HuH-7.5 (cell line): ENCODE measurements around the gene RIOK1.
"Not testable (repeated sequence)": the region's sequence is repeated elsewhere in the genome, so short reads cannot be mapped to it uniquely, and the experiment has no call there.

Experiments used
- DNase-seq: peaks from one replicate; pipeline ENCODE4 v3.0.0; 2011; ENCODE audit warnings: low spot score

RIOK1 gene

DNA sequence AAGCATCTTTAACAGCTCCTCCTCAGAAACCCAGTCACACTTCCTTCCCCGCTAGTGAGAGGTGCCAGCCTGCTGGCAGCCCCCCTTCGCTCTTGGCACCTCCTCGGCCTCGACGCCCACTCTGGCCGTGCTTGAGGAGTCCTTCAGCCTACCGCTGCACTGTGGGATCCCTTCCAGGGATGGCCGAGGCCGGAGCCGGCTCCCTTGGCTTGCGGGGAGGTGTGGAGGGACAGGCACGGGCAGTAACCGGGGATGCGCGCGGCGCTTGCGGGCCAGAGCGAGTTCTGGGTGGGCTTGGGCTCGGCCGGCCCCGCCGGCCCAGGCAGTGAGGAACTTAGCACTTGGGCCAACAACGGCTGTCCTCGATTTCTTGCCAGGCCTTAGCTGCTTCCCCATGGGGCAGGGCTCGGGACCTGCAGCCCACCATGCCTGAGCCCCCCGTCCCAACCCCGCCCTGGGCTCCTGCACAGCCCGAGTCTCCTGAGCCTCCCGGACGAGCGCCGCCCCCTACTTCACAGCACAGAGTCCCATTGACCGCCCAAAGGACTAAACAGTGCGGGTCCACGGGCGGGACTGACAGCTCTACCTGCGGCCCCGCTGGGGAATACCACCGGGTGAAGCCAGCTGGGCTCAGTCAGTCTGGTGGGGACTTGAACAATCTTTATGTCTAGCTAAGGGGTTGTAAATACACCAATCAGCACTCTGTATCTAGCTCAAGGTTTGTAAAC lies 51.6 kb downstream of the RIOK1 start:
- DNase-seq = no peak

DNA sequence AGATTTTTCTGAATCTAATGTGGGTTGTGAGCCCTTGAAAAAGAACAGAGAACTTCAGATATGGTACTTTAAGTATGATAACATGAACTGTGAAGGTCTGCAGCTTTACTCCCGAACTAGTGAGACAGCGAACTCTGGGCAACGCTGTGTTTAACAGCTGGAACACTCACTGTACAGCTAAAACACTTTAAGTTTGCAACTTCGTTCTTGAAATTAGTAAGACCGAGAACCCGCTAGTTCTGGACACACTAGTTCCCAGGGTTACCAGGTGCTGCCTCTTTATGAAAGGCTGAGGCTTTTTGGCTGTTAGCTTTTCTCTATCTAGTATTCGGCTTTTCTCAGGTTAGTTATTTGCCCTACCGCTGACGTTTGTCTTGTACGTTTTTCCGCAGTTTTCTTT lies 52.9 kb downstream of the RIOK1 start:
- DNase-seq = no peak

DNA sequence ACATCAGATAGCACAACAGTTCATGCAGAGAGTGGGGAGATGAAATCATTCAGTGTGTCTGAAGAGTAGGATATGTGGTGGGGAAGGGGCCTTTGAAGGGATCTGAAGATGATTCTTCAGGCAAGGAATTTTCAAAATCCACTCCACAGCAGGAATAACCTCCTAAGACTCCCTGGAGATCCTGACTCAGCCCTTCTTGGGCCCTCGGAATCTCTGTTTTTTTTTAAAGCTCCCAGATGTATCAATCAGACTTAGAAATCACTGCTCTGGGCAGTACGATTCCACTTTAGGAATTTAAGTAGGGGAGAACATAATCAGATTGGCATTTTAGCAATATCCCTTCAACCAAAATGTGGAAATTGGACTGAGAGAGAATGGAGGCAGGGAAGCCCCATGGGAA lies 55.5 kb downstream of the RIOK1 start:
- DNase-seq = no peak

DNA sequence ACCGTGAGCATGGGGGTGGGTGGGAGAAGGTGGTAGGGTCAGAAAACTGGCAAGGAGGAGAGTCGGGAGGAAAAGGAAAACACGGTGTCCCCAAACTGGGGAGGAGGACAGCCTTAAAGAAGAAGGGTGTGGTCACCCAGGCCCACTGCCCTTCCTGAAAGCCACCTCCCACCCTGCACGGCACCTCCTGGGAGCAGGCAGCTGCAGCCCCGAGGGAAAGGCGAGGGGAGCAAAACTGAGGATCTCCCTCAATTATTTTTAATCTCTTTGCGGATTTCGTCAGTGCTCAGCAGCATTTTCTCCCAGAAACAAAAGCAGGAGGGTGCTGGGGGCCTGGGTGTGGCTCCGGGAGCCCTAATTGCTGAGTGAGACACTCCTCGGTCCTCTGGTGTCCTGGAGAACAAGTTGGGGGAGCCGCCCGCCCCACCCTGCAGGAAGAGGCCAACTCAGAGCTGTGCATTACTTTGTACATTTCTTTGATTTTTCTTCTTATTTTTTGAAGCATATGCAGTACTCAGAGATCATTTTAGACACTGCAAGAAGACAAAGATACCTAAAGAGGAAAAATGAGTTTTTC lies 56.4 kb downstream of the RIOK1 start:
- DNase-seq = no peak

DNA sequence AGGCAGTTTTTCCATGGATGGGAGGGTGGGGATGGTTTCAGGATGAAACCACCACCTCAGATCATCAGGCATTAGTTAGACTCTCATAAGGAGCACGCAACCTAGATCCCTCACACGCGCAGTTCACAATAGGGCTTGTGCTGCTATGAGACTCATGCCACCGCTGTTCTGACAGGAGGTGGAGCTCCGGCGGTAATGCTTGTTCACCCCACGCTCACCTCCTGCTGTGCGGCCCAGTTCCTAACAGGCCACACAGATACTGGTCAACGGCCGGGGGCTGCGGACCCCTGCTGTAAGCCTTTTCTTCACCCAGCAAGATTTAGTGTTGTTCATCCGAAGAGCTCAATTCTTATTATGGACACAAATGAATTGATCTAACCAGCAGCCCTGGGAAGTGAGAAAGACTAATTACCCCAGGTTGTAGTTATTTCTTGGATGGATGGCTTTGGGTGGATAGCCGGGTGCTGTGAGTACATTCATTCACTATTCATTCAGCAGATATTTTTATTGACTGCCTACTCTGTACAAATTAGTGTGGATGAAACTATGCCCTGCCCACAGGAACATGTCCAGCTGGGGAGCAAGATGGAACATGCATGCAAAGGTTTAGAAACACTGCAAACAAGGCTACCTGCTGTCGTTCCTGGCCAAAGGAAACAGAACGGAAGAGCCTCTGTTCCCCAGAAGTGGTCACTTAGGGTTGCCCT lies 57.2 kb downstream of the RIOK1 start:
- no peak for DNase-seq

DNA sequence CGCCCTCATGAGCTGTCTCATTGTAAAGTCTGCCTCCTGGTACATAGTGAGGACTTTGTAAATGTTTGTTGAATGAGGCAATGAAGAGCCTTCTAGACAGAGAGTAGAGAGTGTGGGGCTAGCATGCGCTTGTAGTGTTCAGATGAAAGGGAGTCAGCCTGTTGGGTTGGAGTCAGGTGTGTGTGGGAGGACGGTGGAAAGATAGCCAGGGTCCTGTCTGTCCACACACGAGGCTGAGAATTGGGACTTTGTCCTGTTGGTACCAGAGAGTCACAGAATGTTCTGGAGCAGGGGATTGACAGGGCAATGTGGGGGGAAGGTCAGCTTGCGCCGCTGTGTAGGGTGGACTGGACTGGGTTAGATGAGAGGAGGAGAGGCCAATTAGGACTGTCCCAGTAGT lies 58.6 kb downstream of the RIOK1 start:
- DNase-seq = no peak

DNA sequence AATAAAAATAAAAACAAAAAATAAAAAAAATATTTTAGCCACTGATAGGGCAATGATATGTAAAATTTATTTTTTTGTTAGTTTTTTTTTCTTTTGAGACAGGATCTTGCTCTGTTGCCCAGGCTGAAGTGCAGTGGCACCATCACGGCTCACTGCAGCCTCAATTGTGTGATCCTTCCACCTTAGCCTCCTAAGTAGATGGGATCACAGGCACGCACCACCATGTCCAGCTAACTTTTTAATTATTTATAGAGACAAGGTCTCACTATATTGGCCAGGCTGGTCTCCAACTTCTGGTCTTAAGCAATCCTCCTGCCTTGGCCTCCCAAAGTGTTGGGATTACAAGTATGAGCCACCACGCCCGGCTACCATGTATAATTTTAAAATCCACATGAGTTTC lies 59.4 kb downstream of the RIOK1 start:
- DNase-seq = no peak

DNA sequence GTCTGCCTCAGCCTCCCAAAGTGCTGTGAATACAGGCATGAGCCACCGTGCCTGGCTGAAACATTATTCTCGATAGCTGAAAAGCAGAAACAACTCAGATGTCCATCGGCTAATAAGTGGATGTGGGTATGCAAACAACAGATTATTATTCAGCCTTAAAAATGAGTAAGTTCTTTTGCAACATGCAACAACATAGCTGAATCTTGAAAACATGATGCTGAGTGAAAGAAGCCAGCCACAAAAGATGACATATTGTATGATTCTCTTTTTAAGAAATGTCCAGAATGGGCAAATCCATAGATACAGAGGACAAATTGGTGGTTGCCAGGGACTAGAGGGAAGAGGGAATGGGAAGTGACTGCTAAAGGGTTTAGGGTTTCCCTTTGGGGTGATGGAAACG lies 61.7 kb downstream of the RIOK1 start:
- DNase-seq = no peak

DNA sequence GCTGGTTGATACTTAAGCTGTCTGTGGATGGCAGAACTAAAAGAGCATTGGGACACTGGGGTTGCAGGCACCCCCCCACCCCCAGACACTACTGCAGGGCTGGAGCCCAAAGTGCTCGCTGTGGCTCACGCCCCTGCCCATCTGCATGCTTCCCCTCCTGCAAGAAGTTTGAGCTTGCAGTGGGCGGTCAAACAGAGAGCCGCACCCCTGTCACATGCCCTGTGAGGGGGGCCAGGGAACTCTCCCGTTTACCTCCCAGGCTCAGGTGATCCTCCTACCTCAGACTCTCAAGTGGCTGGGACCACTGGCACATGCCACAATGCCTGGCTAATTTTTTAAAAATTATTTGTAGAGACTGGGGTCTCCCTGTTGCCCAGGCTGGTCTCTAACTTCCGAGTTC lies 63.3 kb downstream of the RIOK1 start:
- no peak for DNase-seq

DNA sequence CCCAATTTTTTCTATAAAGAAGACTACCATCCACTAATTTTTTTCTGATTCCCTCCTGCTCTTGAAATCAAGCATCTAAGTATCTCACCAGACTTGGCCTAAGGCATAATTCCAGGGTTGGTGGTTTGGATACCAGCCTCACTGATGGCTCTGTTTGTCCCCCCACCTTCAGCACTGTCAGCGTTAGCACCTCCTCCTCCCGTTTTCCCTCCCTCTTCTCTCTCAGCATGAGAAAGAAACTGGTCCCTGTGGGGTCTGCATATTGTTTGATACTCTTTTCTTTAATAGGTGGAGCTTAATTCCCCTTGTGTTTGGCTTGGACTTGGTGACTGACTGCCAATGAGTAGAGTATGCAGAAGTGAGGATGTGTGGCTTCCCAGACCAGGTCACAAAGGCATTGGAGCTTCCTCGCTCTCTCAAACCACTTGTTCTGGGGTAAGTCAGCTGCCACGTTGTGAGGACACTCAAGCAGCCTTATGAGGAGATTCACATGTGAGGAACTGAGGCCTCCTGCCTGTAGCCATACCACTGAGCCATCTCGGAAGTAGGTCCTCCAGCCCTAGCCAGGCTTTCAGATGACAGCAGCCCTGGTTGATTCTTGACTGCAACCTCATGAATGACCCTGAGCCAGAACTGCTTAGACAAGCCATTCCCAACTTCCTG lies 65.2 kb downstream of the RIOK1 start:
- no peak for DNase-seq

DNA sequence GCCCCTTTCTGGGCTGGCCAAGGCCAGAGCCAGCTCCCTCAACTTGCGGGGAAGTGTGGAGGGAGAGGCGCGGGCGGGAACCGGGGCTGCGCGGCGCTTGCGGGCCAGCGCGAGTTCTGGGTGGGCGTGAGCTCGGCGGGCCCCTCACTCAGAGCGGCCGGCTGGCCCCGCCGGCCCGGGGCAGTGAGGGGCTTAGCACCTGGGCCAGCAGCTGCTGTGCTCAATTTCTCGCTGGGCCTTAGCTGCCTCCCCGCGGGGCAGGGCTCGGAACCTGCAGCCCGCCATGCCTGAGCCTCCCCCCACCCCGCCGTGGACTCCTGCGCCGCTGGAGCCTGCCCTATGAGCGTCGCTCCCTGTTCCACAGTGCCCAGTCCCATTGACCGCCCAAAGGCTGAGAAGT lies 66.7 kb downstream of the RIOK1 start:
- DNase-seq = not testable (repeated sequence)

DNA sequence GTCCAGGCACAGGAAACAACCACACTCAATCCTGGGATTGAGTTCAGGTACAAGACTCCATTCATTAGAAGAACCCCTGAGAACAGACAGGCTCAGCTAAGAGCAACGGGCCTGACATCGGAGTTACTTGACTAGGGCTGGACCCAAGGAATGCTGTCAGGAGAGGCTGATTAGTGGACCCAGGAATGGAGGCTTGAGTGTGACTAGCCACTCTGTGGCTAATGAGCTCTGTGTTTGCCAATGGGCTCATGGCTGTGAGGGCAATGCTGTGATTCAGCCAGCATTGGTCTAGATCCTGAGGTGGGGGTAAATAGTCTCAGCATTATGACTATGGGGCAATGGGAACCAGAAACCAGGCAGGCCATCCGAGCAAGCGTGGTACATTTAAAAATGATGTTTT lies 71.8 kb downstream of the RIOK1 start:
- no peak for DNase-seq

DNA sequence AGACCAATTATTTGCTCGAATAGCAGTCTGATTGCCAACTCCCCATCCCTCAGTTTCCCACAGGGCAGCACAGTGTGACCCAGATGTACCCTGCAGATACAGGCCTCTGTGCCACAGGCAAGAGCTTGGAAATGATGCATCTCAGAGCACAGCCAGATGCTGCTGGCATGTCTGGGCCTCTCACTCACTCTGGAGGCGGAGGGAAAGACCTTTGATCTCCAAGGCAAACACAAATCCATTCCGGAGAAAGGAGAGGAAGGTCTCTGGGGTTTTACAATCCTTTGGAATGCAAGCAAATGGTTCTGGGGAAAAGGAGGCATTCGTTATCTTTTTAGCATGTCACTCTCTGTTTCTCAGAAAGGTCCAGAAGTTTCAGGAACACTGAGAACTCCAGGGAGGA lies 74.2 kb downstream of the RIOK1 start:
- peak; percentile 44 for DNase-seq

DNA sequence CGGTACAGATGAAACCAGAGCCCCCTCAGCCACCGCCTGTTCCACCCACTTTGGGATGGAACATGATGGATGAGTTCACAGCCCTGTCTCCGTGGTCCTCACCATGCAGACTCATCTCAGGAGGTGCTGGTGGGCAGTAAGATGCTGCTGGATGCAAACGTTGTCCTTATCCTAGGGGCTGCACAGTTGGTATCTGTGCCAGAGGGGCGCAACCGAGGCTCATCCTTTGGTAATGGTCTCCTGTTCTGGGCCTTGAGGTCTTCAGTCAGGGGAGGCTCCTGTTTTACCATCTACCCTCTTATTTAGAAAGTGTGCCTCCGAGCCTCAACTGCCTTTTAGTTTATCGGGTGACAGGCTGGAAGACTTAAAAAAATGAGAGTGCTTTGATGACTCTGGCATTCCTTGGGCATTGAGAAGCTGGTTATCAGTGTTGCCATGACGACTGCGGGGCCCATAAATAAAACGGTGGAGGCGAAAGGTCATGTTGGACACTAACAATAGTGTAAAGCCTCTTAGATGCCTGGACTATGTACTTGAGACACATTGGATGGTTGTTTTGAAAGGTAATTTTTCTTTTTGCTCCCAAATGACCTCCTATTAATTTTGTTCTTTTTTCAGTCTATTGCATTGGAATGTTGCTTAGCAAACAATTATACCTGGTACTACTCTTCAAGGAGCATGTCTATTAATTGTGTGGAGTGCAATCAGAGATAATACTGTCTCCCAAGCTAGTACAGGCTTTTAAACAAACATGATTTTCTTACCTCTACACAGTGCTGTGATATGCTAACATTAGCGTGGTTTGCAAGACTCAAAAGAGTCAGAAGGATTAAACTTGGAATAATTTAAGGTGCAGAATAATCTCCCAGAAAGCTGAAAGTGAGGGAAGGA lies 77.6 kb downstream of the RIOK1 start:
- no peak for DNase-seq
